T-helper 1 cell treated with Interleukin-12 subunit alpha and Interleukin-12 subunit beta and Interleukin-4 antibody, amounts not matched to agents 30 ng/mL and 1 ng/mL, for 36 hours (primary cell): ENCODE data around the gene LHX6. TPM values are rescaled to one million over a fixed set of nuclear protein-coding genes. Genes with fewer than 3 reads are reported as not detected.

Experiments
- intact Hi-C: fragments of 100-400 bp; cut with micrococcal nuclease; formaldehyde crosslinking; loops from one replicate; pipeline ENCODE4 v1.15.1; 2024
- total RNA-seq: library from RNA; stranded (reverse); gene quantifications from 2 replicates; pipeline ENCODE4 v1.2.3, GENCODE V29; 2022

Gene LHX6
- total RNA-seq = not detected in 2 replicates

GRCh38 chr9:122228568-122229484, at the start of gene LHX6:
Gene LHX6, minus strand, starts transcription at chr9:122228957. Its CDS starts 217 bp downstream, at chr9:122228740.
- intact Hi-C loops = no loop called here

DNA sequence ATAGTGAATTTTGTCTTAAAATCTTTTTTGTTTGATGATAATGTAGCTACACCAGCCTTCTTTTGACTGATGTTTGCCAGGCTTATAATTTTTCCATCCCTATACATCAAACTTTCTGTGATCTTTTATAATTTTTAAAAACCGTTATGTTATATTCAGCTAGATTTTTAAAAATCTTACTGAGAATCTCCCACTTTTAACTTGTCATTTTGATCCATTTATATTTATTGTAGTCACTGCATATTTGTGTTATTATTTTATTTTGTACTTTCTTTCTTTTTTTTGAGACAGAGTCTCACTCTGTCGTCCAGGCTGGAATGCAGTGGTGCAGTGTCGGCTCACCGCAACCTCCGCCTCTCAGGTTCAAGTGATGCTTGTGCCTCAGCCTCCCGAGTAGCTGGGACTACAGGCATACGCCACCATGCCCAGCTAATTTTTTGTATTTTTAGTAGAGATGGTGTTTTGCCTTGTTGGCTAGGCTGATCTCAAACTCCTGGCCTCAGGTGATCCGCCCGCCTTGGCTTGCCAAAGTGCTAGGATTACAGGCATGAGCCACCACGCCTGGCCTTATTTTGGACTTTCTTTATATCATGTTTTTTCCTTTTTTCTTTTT, 48.6 kb upstream of the LHX6 start:
- intact Hi-C loops = no loop called here

DNA sequence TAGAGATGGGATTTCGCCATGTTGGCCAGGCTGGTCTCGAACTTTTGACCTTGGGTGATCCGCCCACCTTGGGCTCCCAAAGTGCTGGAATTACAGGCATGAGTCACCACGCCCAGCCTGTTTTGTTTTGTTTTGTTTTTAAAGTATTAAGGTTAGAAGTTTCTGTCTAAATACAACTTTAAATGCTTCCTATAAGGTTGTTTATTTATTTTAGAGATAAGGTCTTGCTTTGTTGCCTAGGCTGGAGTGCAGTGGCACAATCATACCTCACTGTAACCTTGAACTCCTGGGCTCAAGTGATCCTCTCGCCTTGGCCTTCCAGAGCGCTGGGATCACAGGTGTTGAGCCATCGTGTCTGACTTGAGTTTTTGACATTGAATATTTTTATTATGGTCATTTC, 47.3 kb upstream of the LHX6 start:
- intact Hi-C loops = no loop called here

- intact Hi-C loops = no loop called here
Observed at GRCh38 chr9:122274055-122274454, 45.3 kb upstream of the LHX6 start.

DNA sequence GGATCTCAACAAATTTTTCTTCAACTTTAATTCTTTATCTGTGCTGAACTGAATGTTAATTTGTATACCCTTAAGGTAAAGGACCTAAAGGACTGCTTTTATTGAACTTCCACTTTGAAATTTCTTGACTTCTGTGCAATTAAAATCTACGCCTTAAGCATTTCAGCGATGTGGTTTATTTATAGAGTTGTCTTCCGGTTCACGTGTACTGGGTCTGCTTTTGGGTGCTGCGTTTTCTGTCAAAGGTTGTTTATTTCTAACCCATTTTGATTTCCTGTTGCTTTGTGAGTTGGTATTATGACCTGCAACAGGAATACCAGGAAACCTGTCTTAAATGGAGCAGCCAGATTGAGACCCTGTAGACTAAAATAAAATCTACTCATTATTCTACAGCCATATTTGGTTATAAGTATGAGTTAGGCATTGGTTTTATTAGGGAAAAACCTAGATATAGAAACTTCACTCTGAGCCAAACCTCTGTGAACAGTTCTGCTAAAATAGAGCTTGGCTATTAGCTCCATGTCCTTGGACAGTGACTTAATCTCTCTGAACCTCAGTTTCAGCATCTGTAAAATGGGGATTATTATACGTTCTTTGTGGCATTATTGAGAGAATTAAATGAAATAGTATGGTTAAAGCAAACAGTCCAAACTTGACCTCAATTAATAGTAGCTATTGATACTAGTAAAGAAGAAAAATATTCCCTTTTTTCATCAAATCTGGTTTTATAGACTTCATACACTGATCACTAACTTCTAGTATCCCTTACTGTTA, 39.5 kb upstream of the LHX6 start:
- intact Hi-C loops = loop anchor here (10.0 kb wide), 3 partner anchors 903 to 1077 kb away; partner anchors contain the start of gene STRBP

DNA sequence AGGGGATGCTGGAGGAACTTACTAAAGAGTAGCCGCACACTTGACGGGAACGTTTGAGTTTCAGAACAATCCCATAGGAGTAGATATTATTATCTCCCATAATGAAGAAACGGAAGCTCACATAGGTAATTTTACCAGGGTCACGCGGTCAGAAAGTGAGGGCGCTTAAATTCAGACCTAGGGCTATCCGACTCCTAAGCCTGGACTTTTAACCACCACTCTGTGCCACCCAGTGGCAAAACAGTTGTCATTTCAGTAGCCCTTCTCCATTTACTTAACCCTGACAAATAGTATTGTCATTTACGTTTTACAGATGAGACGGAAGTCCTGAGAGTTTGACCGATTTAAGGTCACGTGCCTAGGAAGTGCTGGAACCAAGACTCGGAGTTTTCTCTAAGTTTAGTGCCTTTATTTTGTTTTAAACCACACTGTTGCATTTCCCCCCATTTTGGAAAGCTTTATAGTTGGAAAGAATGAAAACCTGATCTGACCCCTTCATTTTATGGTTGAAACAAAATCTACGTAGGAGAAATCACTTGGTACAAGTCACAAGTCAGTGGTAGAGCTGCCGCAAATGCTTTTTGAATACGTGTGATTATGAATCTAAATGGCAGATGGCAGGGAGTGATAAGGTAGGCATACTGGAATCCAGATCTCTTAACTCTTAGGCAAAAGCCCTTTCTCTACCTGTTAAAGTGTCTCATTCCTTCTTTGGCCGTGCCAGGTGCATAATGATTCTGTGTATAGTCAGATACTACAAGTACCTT, 36.6 kb upstream of the LHX6 start:
- intact Hi-C loops = loop anchor here (1.0 to 10.0 kb wide), 4 partner anchors 46 to 1079 kb away; partner anchors contain the start of gene STRBP

GRCh38 chr9:122264360-122265148, 35.8 kb upstream of the LHX6 start, which contains the start of the genes MRRF and RBM18:
Gene MRRF, plus strand, starts transcription at chr9:122264882. Its CDS starts 6,010 bp downstream, at chr9:122270892.
Gene RBM18, minus strand, starts transcription at chr9:122264840. Its CDS starts 3,348 bp downstream, at chr9:122261492.
- intact Hi-C loops = loop anchor here (1.0 to 10.0 kb wide), 14 partner anchors 45 to 1684 kb away; partner anchors contain the start of genes CDK5RAP2, MORN5, NDUFA8 and PDCL

GRCh38 chr9:122263699-122264349, 35.1 kb upstream of the LHX6 start:
- intact Hi-C loops = loop anchor here (1.0 to 10.0 kb wide), 13 partner anchors 50 to 1684 kb away; partner anchors contain the start of genes CDK5RAP2, MORN5, NDUFA8 and PDCL

DNA sequence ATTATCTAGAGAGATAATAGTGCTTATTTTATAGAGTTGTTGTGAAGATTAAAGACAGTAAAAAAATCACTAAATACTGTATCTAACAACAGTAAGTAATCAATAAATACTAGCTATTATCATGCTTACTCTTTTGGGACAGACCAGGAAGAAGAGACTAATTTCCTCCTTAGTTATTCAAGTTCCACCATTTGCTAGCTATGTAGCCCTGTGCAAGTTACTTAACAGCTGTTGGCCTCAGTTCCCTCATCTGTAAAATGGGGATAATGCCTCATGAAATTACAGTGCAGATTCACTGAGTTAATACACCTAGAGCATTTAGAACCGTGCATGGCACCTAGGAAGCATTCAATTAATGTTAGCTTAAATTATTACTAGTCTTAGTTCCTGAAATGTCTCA, 33.3 kb upstream of the LHX6 start:
- intact Hi-C loops = loop anchor here (5.0 to 10.0 kb wide), 4 partner anchors 550 to 1083 kb away; partner anchors contain the start of gene STRBP

GRCh38 chr9:122261469-122261881, 32.7 kb upstream of the LHX6 start:
- intact Hi-C loops = loop anchor here (5.0 to 10.0 kb wide), 4 partner anchors 551 to 1083 kb away; partner anchors contain the start of gene STRBP

DNA sequence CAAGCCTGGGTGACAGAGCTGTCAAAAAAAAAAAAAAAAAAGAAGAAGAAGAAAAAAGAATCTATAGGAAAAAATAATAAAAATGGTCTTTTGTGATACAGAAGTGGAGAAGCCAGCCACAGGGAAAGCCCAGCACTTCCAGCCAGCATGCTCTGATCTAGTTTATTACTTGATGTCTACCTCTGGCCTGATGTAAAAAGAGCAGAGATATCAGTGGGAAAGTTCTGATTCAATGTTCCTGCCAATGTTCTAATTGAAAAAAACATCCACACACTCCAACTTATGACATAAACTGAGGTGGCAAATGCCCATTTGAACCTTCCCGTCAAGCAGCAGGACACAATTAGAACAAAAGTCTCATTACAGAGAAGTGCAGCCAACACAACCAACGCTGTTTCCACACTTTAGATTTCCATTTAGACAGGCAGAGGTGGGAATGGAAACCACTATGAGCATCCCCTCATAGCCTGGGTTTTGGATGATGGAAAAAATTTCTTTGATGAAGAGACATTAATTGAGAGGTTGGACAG, 30.2 kb upstream of the LHX6 start:
- intact Hi-C loops = no loop called here

DNA sequence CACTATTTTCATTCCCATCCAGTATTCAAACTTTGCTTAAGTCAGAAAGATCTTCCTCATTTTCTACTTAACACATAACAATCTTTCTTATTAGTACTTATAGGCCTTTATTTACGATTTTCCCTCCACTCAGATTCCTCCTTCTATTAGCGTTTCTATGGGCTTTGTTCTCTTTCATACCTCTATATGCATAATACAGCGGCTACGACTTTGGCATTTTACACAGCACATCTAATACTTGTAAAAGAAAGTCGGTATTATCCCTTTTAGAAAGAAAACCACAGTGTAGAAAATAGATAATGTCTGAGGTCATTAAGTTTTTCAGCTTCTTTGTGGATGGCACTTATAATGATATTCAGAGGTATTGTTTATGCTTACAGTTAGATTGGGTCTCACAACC, 27.4 kb upstream of the LHX6 start:
- intact Hi-C loops = no loop called here

- intact Hi-C loops = no loop called here
Observed at GRCh38 chr9:122254761-122255160, 26.0 kb upstream of the LHX6 start.

DNA sequence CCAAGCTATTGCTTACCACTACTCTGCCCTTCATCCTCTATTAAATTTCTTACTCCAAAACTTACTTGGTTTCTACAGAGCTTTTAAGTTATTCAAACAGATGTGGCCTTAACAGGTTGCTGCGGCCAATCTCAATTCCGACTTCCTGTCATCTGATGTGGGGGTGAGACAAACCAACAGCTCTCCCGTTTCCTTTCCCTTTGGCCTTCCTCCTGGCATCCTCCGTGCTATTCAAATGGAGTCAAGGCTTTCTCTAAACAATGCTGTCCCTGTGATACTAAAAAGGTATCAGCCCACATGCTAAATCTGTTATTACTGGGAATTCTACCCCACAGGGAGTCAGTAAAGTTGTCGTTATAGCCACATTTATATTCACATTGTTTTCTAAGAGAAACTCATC, 24.0 kb upstream of the LHX6 start:
- intact Hi-C loops = no loop called here

DNA sequence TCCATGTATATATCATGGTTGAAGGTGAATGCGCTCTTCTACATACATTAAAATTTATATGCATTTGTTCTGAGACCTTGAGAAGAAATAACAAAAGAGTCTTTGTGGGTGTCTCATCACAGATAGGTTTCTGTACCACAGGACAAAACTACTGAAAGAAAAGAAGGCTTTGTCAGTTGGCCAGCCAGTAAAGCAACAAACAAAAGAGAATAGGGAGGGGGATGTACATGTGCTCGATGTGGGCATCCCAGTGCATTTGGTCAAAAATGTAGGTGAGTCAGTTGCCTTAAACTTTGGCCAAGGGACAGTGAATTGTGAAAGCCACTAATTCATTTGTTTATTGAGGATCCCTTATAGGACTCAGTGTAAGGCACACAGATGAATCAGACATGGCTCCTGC, 22.6 kb upstream of the LHX6 start:
- intact Hi-C loops = no loop called here

- intact Hi-C loops = no loop called here
Observed at GRCh38 chr9:122248448-122248865, 19.7 kb upstream of the LHX6 start.

DNA sequence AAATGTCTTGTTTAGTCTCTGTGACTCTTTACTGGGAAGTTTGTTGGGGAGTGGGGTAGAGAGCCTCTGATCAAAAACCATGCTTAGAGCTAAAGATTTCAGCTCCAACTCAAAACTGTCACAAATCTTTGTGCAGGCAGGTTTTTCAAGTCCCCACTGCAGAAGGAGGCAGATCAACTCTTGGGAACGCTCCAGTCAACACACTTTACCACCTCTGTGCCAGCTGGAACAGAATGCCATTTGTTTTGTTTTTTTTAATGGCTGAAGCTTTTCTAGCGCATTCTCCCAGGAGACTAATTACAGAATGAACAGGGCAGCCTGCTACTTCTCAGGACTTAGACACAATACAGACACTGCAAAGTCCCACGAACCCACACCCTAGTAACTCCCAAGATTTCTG, 17.9 kb upstream of the LHX6 start:
- intact Hi-C loops = no loop called here

- intact Hi-C loops = no loop called here
Observed at GRCh38 chr9:122244349-122244748, 15.6 kb upstream of the LHX6 start.

DNA sequence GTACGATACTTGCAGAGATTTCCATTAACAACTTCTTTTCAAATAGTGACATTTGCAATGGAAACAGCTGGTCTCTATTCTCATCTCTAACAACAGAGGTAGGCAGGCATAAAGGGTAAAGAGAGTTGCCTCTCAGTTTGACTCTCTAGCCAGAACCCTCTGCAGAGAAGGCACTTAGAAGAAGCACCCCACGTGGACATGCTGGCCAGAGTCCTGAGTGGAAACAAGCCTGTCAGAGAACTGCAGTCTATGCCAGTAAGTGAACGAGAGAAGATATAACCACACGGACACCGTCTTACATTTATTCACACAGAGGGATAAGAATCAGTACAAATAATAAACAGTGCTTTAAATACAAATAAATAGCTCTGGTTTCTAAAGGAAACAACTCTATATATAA, 11.0 kb upstream of the LHX6 start:
- intact Hi-C loops = no loop called here
